Measurements from ENCODE around the gene RHOF.

Gene RHOF

GRCh38 chr12:121741743-121742142 is 51.7 kb downstream of the RHOF start:
- no peak for DNase-seq (ENCODE audit: low read depth)
- TF ChIP-seq CTCF (IDR thresholded peaks at IDR 0.05; ENCODE audit: control insufficient read depth, insufficient read depth, low read depth, low read length, missing control alignments) = no peak
- no peak overlapping the region for H3K4me3 ChIP-seq (ENCODE audit: control insufficient read depth, low read depth, low read length)

GRCh38 chr12:121740847-121741246 is 52.6 kb downstream of the RHOF start:
- no peak overlapping the region for H3K4me3 ChIP-seq (ENCODE audit: control insufficient read depth, low read depth, low read length)
- DNase-seq (ENCODE audit: low read depth) = no peak
- no peak for TF ChIP-seq CTCF (IDR thresholded peaks at IDR 0.05; ENCODE audit: control insufficient read depth, insufficient read depth, low read depth, low read length, missing control alignments)

GRCh38 chr12:121738340-121738858 is 55.1 kb downstream of the RHOF start:
- no peak overlapping the region for H3K4me3 ChIP-seq (ENCODE audit: control insufficient read depth, low read depth, low read length)
- no peak for DNase-seq (ENCODE audit: low read depth)
- TF ChIP-seq CTCF (IDR thresholded peaks at IDR 0.05; ENCODE audit: control insufficient read depth, insufficient read depth, low read depth, low read length, missing control alignments) = no peak

GRCh38 chr12:121733849-121734248 is 59.6 kb downstream of the RHOF start:
- no peak for TF ChIP-seq CTCF (IDR thresholded peaks at IDR 0.05; ENCODE audit: control insufficient read depth, insufficient read depth, low read depth, low read length, missing control alignments)
- no peak overlapping the region for H3K4me3 ChIP-seq (ENCODE audit: control insufficient read depth, low read depth, low read length)
- DNase-seq (ENCODE audit: low read depth) = no peak

- DNase-seq (ENCODE audit: low read depth) = no peak
- TF ChIP-seq CTCF (IDR thresholded peaks at IDR 0.05; ENCODE audit: control insufficient read depth, insufficient read depth, low read depth, low read length, missing control alignments) = no peak
- no peak overlapping the region for H3K4me3 ChIP-seq (ENCODE audit: control insufficient read depth, low read depth, low read length)
These were observed 62.0 kb downstream of the RHOF start for GRCh38 chr12:121731473-121731872.

GRCh38 chr12:121729021-121729420 is 64.5 kb downstream of the RHOF start:
- no peak for DNase-seq (ENCODE audit: low read depth)
- H3K4me3 ChIP-seq (ENCODE audit: control insufficient read depth, low read depth, low read length) = no peak overlapping the region
- no peak for TF ChIP-seq CTCF (IDR thresholded peaks at IDR 0.05; ENCODE audit: control insufficient read depth, insufficient read depth, low read depth, low read length, missing control alignments)

Measured in AG09309 (cell line).